ENCODE data around the gene PLXNA2. TPM values are rescaled to one million over a fixed set of nuclear protein-coding genes. Genes with fewer than 3 reads are reported as not detected.

Gene PLXNA2
- total RNA-seq, 1 experiment from 2014 or later = 10.2 TPM

- H4K20me1 ChIP-seq (ENCODE audit: insufficient read depth) = no peaks in the 10 kb centered on the region
- H3K9me3 ChIP-seq (ENCODE audit: insufficient read depth, low read depth) = no peaks in the 10 kb centered on the region
- no peaks in the 10 kb centered on the region for H3K36me3 ChIP-seq (ENCODE audit: low read depth)
- no peaks in the 10 kb centered on the region for H3K27me3 ChIP-seq (ENCODE audit: insufficient read depth, low read depth)
- H3K4me2 ChIP-seq = peak overlapping the region; percentile 71
- no TSS peak for BruUV-seq (replicated peaks)
- peak; percentile 66 to 76 for DNase-seq
- intact Hi-C loops (cut with micrococcal nuclease; ENCODE audit: unreplicated experiment) = loop anchor here (2.0 kb wide), 1 partner anchor 69 kb away; no protein-coding TSS in a partner anchor
- no peak for TF ChIP-seq CTCF (conservative IDR thresholded peaks at IDR 0.05)
- no peak for TF ChIP-seq EZH2 (IDR thresholded peaks at IDR 0.05; ENCODE audit: low read depth)
- H3K4me3 ChIP-seq = no peak overlapping the region
- H3K79me2 ChIP-seq (ENCODE audit: low read depth) = peaks cover 12% of the 10 kb centered on the region; the same call in 1 of the 2 replicates
- no peak overlapping the region for H2AFZ ChIP-seq
- peaks cover 69% of the 10 kb centered on the region for H3K4me1 ChIP-seq (replicated peaks; ENCODE audit: insufficient read depth)
- H3K9me2 ChIP-seq (ENCODE audit: insufficient read depth) = no peaks in the 10 kb centered on the region
- ChIA-PET CTCF (interaction anchor here (1.1 kb wide), 1 partner anchor 11 kb away, joined by 8 read pairs; no protein-coding TSS in a partner anchor), POLR2A (ENCODE audit: unreplicated experiment) (no interaction called here)
- H3F3A ChIP-seq (ENCODE audit: insufficient read depth, low read depth) = peaks cover 33% of the 10 kb centered on the region
- H3K27ac ChIP-seq = peak overlapping the region; percentile 78; the same call in 1 of the 2 replicates
Observed at GRCh38 chr1:208178091-208178529, 66.1 kb downstream of the PLXNA2 start.

GRCh38 chr1:208177656-208178055 lies 66.5 kb downstream of the PLXNA2 start:
- peak in 1 of 2 experiments; percentile 37 for DNase-seq
- no TSS peak for BruUV-seq (replicated peaks)
- H3K4me2 ChIP-seq = peak overlapping the region; percentile 71
- H3K36me3 ChIP-seq (ENCODE audit: low read depth) = no peaks in the 10 kb centered on the region
- H3K27me3 ChIP-seq (ENCODE audit: insufficient read depth, low read depth) = no peaks in the 10 kb centered on the region
- peak overlapping the region; percentile 78; the same call in 1 of the 2 replicates for H3K27ac ChIP-seq
- peaks cover 29% of the 10 kb centered on the region for H3F3A ChIP-seq (ENCODE audit: insufficient read depth, low read depth)
- POLR2A ChIA-PET (ENCODE audit: unreplicated experiment) = no interaction called here
- intact Hi-C loops (cut with micrococcal nuclease; ENCODE audit: unreplicated experiment) = loop anchor here (2.0 kb wide), 1 partner anchor 69 kb away; no protein-coding TSS in a partner anchor
- H2AFZ ChIP-seq = no peak overlapping the region
- peaks cover 8% of the 10 kb centered on the region; the same call in 1 of the 2 replicates for H3K79me2 ChIP-seq (ENCODE audit: low read depth)
- no peaks in the 10 kb centered on the region for H3K9me2 ChIP-seq (ENCODE audit: insufficient read depth)
- CTCF ChIA-PET = no interaction called here
- H3K9me3 ChIP-seq (ENCODE audit: insufficient read depth, low read depth) = no peaks in the 10 kb centered on the region
- H3K4me3 ChIP-seq = no peak overlapping the region
- no peak for TF ChIP-seq CTCF (conservative IDR thresholded peaks at IDR 0.05)
- no peak for TF ChIP-seq EZH2 (IDR thresholded peaks at IDR 0.05; ENCODE audit: low read depth)
- no peaks in the 10 kb centered on the region for H4K20me1 ChIP-seq (ENCODE audit: insufficient read depth)
- H3K4me1 ChIP-seq (replicated peaks; ENCODE audit: insufficient read depth) = peaks cover 64% of the 10 kb centered on the region

GRCh38 chr1:208176649-208177048 lies 67.5 kb downstream of the PLXNA2 start:
- H3K9me3 ChIP-seq (ENCODE audit: insufficient read depth, low read depth) = no peaks in the 10 kb centered on the region
- no peak overlapping the region for H3K27ac ChIP-seq
- no peaks in the 10 kb centered on the region; the same call in 1 of the 2 replicates for H4K20me1 ChIP-seq (ENCODE audit: insufficient read depth)
- DNase-seq = no peak
- no peak overlapping the region for H2AFZ ChIP-seq
- intact Hi-C loops (cut with micrococcal nuclease; ENCODE audit: unreplicated experiment) = no loop called here
- H3K79me2 ChIP-seq (ENCODE audit: low read depth) = 0 out of 2 replicates have a peak, but pooled peaks cover 4% of the 10 kb centered on the region
- H3K4me3 ChIP-seq = no peak overlapping the region
- BruUV-seq (replicated peaks) = no TSS peak
- no peak overlapping the region for H3K4me2 ChIP-seq
- POLR2A ChIA-PET (ENCODE audit: unreplicated experiment) = interaction anchor here (0.6 kb wide), 1 partner anchor 1259 kb away, joined by 4 read pairs; no protein-coding TSS in a partner anchor
- no peaks in the 10 kb centered on the region for H3K27me3 ChIP-seq (ENCODE audit: insufficient read depth, low read depth)
- no peaks in the 10 kb centered on the region for H3K36me3 ChIP-seq (ENCODE audit: low read depth)
- TF ChIP-seq EZH2 (IDR thresholded peaks at IDR 0.05; ENCODE audit: low read depth) = no peak
- TF ChIP-seq CTCF (conservative IDR thresholded peaks at IDR 0.05) = no peak
- CTCF ChIA-PET = interaction anchor here (0.5 kb wide), 1 partner anchor 127 kb away, joined by 5 read pairs; no protein-coding TSS in a partner anchor
- peaks cover 54% of the 10 kb centered on the region for H3K4me1 ChIP-seq (replicated peaks; ENCODE audit: insufficient read depth)
- peaks cover 29% of the 10 kb centered on the region for H3F3A ChIP-seq (ENCODE audit: insufficient read depth, low read depth)
- no peaks in the 10 kb centered on the region for H3K9me2 ChIP-seq (ENCODE audit: insufficient read depth)

All from PC-9 (cell line).